ENCODE data around the gene OR4C3.
A peak's percentile ranks its signal among the peaks of the same experiment; 100 is the strongest.
"Not testable (repeated sequence)": the region's sequence is repeated elsewhere in the genome, so short reads cannot be mapped to it uniquely, and the experiment has no call there.

The OR4C3 gene

GRCh38 chr11:48324620-48325019 is at the start of gene OR4C3:
Gene OR4C3, plus strand, starts transcription at chr11:48324920. Its CDS starts 102 bp downstream, at chr11:48325022.
- not testable (repeated sequence) for DNase-seq

DNA sequence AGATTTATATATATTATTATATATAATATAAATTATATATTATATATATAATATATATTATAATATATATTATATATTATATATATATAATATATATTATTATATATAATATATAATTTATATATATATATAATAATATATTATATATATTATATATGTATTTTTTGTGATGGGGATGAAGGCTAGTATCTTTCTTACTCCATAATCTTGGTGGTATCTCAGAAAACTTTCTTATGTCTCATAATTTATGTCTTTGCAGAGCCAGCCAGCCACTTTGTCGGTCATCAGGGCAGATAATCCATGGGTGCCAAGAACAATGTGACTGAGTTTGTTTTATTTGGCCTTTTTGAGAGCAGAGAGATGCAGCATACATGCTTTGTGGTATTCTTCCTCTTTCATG is 18.8 kb upstream of the OR4C3 start, which contains the start of gene OR4S1:
Gene OR4S1, plus strand, starts transcription at position 301 of the 400 bp plus-strand sequence. Its CDS starts 0 bp downstream, at position 301.
- DNase-seq: no peak

GRCh38 chr11:48307760-48308386 is 16.8 kb upstream of the OR4C3 start:
- DNase-seq: peak; percentile 75

- DNase-seq: not testable (repeated sequence)
Observed at GRCh38 chr11:48313590-48313989, 11.1 kb upstream of the OR4C3 start.

DNA sequence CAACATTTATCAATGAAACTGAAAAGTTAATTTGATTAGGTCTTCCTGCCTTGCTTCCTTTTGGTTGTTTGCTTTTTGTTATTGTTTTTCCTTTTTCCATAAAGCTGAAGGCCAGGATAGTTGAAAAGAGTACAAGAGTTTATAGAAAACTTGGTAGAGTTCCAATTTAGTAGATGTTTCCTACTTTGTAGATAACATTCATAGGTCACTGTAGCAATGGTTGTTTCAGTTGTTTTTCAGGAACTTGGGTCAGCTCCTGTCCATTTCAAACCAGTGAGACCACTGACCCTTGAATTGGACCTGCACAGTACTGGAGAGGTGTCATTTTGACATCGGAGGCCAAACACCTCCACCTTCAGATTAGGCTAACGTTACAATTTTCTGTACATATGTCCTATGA is 4.9 kb upstream of the OR4C3 start:
- DNase-seq: not testable (repeated sequence)

- DNase-seq: no peak
Observed at GRCh38 chr11:48341466-48341865, 16.7 kb downstream of the OR4C3 start.

DNA sequence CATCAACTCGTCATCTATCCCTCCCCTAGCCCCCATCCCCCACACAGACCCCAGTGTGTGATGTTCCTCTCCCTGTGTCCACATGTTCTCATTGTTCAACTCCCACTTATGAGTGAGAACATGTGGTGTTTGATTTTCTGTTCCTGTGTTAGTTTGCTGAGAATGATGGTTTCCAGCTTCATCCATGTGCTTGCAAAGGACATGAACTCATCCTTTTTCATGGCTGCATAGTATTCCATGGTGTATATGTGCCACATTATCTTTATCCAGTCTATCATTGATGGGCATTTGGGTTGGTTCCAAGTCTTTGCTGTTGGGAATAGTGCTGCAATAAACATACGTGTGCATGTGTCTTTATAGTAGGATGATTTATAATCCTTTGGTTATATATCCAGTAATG is 17.8 kb downstream of the OR4C3 start:
- not testable (repeated sequence) for DNase-seq

- not testable (repeated sequence) for DNase-seq
Observed at GRCh38 chr11:48346286-48346685, 21.6 kb downstream of the OR4C3 start.

DNA sequence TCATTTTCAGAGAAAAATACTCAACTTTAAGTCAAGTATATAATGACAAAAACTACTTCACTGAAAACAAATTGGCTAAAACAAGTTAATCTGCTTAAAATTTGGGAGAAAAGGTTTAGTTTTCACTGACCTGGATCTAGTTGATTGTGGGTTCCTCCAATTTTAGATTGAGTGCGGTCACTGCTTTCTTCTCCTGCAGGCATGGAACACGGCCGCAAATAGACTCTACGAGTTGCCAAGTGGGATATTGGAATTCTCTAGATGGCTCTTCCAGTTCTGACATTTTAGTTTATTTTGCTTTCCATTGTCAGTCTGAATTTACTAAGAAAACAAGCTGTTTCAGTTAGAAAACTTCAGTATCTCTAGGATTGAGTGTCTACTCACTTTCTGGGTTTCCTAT is 29.3 kb downstream of the OR4C3 start:
- DNase-seq: no peak

DNA sequence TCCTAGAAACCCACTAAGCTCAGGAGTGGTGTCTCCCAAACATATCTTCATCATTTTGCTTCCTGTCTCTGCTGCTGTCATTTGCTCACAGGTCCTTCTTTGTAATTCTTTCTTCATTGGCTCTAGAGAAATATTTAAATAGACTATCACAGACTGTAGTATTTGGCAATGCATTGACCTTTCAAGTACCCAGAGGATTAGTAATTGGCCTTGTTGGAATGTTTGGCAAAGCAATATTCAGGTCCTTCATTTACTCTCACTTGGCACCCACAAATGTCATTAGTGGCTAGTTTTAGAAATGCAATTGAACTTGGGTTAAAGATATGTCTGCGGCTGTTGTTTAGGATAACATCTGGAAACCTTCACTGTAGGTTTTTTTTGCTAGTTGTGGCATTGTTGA is 30.0 kb downstream of the OR4C3 start:
- DNase-seq: no peak

GRCh38 chr11:48361289-48361688 is 36.6 kb downstream of the OR4C3 start:
- not testable (repeated sequence) for DNase-seq

GRCh38 chr11:48366365-48366764 is 41.6 kb downstream of the OR4C3 start, which contains the start of gene OR4C5:
Gene OR4C5, minus strand, starts transcription at chr11:48366465. Its CDS starts 0 bp downstream, at chr11:48366465.
- DNase-seq: no peak
